Smooth muscle cell (in vitro differentiated cells): ENCODE measurements around the gene RPUSD1. TPM values are rescaled to one million over a fixed set of nuclear protein-coding genes. Genes with fewer than 3 reads are reported as not detected.
A peak's percentile ranks its signal among the peaks of the same experiment; 100 is the strongest.

Source experiments
- DNase-seq: peaks from one replicate; lab custom pipeline; 2025; ENCODE audit not compliant: unreplicated experiment; lab: John Stamatoyannopoulos, UW
- H2AFZ ChIP-seq: fragments of 200-600 bp; sonication (generic); 2 replicates; pipeline ENCODE4 v1.6.0; 2016; ENCODE audit warnings: antibody characterized with exemption, low read depth, mild to moderate bottlenecking
- H3F3A ChIP-seq: fragments of 200-600 bp; sonication (generic); 2 replicates; pipeline ENCODE4 v1.6.0; 2017; ENCODE audit warnings: antibody characterized with exemption, low read depth
- H3K27ac ChIP-seq: fragments of 200-600 bp; sonication (generic); 2 replicates; pipeline ENCODE4 v1.5.1; 2016; ENCODE audit warnings: low read depth, mild to moderate bottlenecking
- H3K27me3 ChIP-seq: fragments of 200-600 bp; sonication (generic); 2 replicates; pipeline ENCODE4 v1.6.1; 2016; ENCODE audit warnings: low read depth, mild to moderate bottlenecking
- H3K36me3 ChIP-seq: fragments of 200-600 bp; sonication (generic); 2 replicates; pipeline ENCODE4 v1.5.1; 2016; ENCODE audit warnings: low read depth
- H3K4me1 ChIP-seq: fragments of 200-600 bp; sonication (generic); 2 replicates; pipeline ENCODE4 v1.5.1; 2016; ENCODE audit warnings: low read depth
- H3K4me2 ChIP-seq: fragments of 200-600 bp; sonication (generic); 2 replicates; pipeline ENCODE4 v1.6.0; 2016; ENCODE audit warnings: mild to moderate bottlenecking
- H3K4me3 ChIP-seq: fragments of 200-600 bp; sonication (generic); 2 replicates; pipeline ENCODE4 v1.5.1; 2016; ENCODE audit warnings: mild to moderate bottlenecking
- H3K79me2 ChIP-seq: fragments of 200-600 bp; sonication (generic); 2 replicates; pipeline ENCODE4 v1.6.0; 2016; ENCODE audit warnings: low read depth, mild to moderate bottlenecking
- H3K9ac ChIP-seq: fragments of 200-600 bp; sonication (generic); 2 replicates; pipeline ENCODE4 v1.6.0; 2016; ENCODE audit warnings: low read depth
- H3K9me3 ChIP-seq: fragments of 200-600 bp; sonication (generic); replicated peaks from 2 replicates; pipeline ENCODE4 v1.5.1; 2016; ENCODE audit warnings: low read depth
- H4K20me1 ChIP-seq: fragments of 200-600 bp; sonication (generic); 2 replicates; pipeline ENCODE4 v1.6.0; 2016; ENCODE audit warnings: low read depth
- WGBS: methylation state at CpG from one replicate; pipeline ENCODE4 v1.1.7; 2016; ENCODE audit warnings: low lambda C conversion rate; 5-methylcytosine and 5-hydroxymethylcytosine counted together
- polyA plus RNA-seq: library from polyadenylated mRNA; unstranded; fragments of >200 nt; fragmentation: Nextera tagmentation; extraction: Ambion mirVana; gene quantifications from 2 replicates; pipeline ENCODE4 v1.2.1, GENCODE V29; 2016
- total RNA-seq: library from RNA; depleted of rRNA; stranded (reverse); fragments of >200 nt; gene quantifications from 2 replicates; pipeline ENCODE4 v1.2.3, GENCODE V29; 2014
- TF ChIP-seq, protein P1 (sequence below): fragments of 200-600 bp; sonication (generic); IDR thresholded peaks from 2 replicates; pipeline ENCODE4 v1.5.1; 2017; ENCODE audit warnings: borderline replicate concordance, mild to moderate bottlenecking, antibody characterized with exemption; ENCODE audit not compliant: insufficient read depth, poor library complexity, severe bottlenecking

RPUSD1 gene
- total and polyA plus RNA-seq, 2 experiments from 2014 or later: 7.8 to 20.8 TPM

DNA sequence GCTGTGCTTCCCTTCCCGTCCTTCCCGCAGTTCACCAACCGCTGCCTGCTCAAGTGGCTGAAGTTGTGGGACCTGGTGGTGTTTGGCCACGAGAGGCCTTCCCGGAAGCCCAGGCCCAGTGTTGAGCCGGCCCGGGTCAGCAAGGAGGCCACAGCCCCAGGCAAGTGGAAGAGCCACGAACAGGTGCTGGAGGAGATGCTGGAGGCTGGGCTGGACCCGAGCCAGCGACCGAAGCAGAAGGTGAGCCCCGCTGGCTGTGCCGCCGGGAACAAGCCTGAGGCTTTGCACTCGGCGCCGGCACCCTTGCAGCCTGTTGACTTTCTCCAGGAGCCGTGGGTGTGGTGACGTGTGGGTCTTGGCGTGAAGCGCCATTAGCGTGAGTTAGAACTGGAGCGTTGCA, 3.0 kb upstream of the RPUSD1 start:
- Histone ChIP-seq H3K79me2 (peaks cover 12% of the 10 kb centered on the region), H3K4me1 (peaks cover 12% of the 10 kb centered on the region), H3K4me2 (no peak overlapping the region), H4K20me1 (peaks cover 11% of the 10 kb centered on the region), H3K9ac (no peak overlapping the region), H2AFZ (no peak overlapping the region), H3F3A (no peaks in the 10 kb centered on the region), H3K36me3 (no peaks in the 10 kb centered on the region), H3K27ac (no peak overlapping the region), H3K9me3 (no peaks in the 10 kb centered on the region), H3K27me3 (no peaks in the 10 kb centered on the region), H3K4me3 (no peak overlapping the region)
- DNase-seq: no peak
- TF ChIP-seq, protein P1, sequence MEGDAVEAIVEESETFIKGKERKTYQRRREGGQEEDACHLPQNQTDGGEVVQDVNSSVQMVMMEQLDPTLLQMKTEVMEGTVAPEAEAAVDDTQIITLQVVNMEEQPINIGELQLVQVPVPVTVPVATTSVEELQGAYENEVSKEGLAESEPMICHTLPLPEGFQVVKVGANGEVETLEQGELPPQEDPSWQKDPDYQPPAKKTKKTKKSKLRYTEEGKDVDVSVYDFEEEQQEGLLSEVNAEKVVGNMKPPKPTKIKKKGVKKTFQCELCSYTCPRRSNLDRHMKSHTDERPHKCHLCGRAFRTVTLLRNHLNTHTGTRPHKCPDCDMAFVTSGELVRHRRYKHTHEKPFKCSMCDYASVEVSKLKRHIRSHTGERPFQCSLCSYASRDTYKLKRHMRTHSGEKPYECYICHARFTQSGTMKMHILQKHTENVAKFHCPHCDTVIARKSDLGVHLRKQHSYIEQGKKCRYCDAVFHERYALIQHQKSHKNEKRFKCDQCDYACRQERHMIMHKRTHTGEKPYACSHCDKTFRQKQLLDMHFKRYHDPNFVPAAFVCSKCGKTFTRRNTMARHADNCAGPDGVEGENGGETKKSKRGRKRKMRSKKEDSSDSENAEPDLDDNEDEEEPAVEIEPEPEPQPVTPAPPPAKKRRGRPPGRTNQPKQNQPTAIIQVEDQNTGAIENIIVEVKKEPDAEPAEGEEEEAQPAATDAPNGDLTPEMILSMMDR: no peak
- 98% methylated on average over 23 of the region's 23 CpGs for WGBS

DNA sequence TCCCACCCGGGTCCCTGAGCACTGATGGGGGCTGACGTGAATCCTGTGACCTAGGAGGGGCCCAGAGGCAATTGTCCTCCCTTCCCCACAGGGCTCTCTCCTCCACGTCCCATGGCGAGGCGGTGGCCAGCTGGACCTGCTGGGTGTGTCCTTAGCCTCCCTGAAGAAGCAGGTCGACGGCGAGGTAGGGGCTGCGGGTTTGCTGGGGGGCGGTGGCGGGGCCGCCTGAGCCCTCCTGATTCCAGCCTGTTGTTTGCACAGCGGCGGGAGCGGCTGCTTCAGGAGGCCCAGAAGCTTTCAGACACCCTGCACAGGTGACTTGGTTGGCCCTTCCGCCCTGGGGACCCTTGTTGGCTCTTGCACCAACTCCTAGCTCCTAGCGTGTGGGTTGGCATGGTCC, 1.9 kb upstream of the RPUSD1 start:
- TF ChIP-seq, protein P1: no peak
- H3K27ac ChIP-seq: no peak overlapping the region
- no peaks in the 10 kb centered on the region for H3K36me3 ChIP-seq
- peaks cover 12% of the 10 kb centered on the region for H3K4me1 ChIP-seq
- no peak overlapping the region for H2AFZ ChIP-seq
- H3K4me3 ChIP-seq: no peak overlapping the region
- H3K9ac ChIP-seq: no peak overlapping the region
- 98% methylated on average over 17 of the region's 17 CpGs for WGBS
- DNase-seq: no peak
- H3K27me3 ChIP-seq: no peaks in the 10 kb centered on the region
- H3K79me2 ChIP-seq: peaks cover 12% of the 10 kb centered on the region
- H4K20me1 ChIP-seq: peaks cover 11% of the 10 kb centered on the region
- no peak overlapping the region for H3K4me2 ChIP-seq
- H3F3A ChIP-seq: no peaks in the 10 kb centered on the region
- H3K9me3 ChIP-seq: no peaks in the 10 kb centered on the region

DNA sequence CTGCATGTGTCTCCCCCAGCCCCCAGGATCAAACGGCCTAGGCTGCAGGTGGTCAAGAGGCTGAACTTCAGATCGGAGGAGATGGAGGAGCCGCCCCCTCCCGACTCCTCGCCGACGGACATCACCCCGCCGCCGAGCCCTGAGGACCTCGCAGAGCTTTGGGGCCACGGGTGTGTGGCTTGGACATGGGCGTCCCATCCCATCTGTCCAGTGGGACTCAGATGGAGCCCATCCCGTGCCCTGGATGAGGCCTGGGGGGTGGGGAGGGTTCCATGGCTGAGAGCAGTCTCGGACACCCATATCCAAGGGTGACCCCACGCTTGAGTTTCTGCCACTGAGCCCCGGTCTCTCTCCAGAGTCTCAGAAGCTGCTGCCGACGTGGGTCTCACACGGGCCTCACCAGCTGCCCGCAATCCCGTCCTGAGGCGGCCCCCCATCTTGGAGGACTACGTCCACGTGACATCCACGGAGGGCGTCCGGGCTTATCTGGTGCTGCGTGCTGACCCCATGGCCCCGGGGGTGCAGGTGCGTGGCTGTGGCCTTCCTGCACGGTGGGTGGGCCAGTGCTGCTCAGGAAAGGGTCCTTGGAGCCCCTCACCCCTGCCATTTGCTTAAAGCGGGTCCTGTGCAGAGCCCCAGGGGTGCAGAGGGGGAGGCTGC, 1.1 kb upstream of the RPUSD1 start:
- TF ChIP-seq, protein P1: no peak
- Histone ChIP-seq H3F3A (no peaks in the 10 kb centered on the region), H3K27ac (no peak overlapping the region), H3K9me3 (no peaks in the 10 kb centered on the region), H3K4me2 (peak overlapping the region; percentile 96), H3K9ac (peak overlapping the region; percentile 62), H3K4me1 (peaks cover 12% of the 10 kb centered on the region), H3K27me3 (no peaks in the 10 kb centered on the region), H3K4me3 (peak overlapping the region; percentile 84), H2AFZ (no peak overlapping the region), H4K20me1 (peaks cover 11% of the 10 kb centered on the region), H3K36me3 (no peaks in the 10 kb centered on the region), H3K79me2 (peaks cover 12% of the 10 kb centered on the region)
- DNase-seq: no peak
- 82% methylated on average over 33 of the region's 33 CpGs for WGBS
